Astrocyte (in vitro differentiated cells and primary cell): ENCODE results near the gene POU2F1. TPM values are rescaled to one million over a fixed set of nuclear protein-coding genes. Genes with fewer than 3 reads are reported as not detected.

Source experiments
- DNase-seq: peaks from one replicate; pipeline ENCODE4 v3.0.0-alpha.2; 2010; ENCODE audit warnings: low read depth
- FAIRE-seq: peaks from 2 replicates; lab custom pipeline; 2011; peaks lifted over from hg19 to GRCh38; lab: Jason Lieb, UNC
- H2AFZ ChIP-seq: 2 replicates; pipeline ENCODE4 v1.6.0; 2012; ENCODE audit warnings: low read depth, low read length, inconsistent platforms
- H3K27ac ChIP-seq: 2 replicates; pipeline ENCODE4 v1.5.1; 2011; ENCODE audit warnings: low read depth, low read length, inconsistent platforms
- H3K27me3 ChIP-seq: 2 replicates; pipeline ENCODE4 v1.6.0; 2011; ENCODE audit warnings: low read length, inconsistent platforms; ENCODE audit not compliant: insufficient read depth
- H3K36me3 ChIP-seq: 2 replicates; pipeline ENCODE4 v1.5.1; 2011; ENCODE audit warnings: low read length, inconsistent platforms; ENCODE audit not compliant: insufficient read depth
- H3K4me1 ChIP-seq: 2 replicates; pipeline ENCODE4 v1.5.1; 2011; ENCODE audit warnings: low read length, inconsistent platforms; ENCODE audit not compliant: insufficient read depth
- H3K4me2 ChIP-seq: 2 replicates; pipeline ENCODE4 v1.6.0; 2012; ENCODE audit warnings: low read length, inconsistent platforms
- H3K4me3 ChIP-seq: 2 replicates; pipeline ENCODE4 v1.5.1; 2011; ENCODE audit warnings: low read depth, mild to moderate bottlenecking, low read length, inconsistent platforms; ENCODE audit not compliant: insufficient read depth
- H3K79me2 ChIP-seq: 2 replicates; pipeline ENCODE4 v1.6.0; 2012; ENCODE audit warnings: mild to moderate bottlenecking, low read length, inconsistent platforms; ENCODE audit not compliant: insufficient read depth
- H3K9ac ChIP-seq: 2 replicates; pipeline ENCODE4 v1.6.0; 2012; ENCODE audit warnings: mild to moderate bottlenecking, low read length, inconsistent platforms
- H3K9me3 ChIP-seq: 2 replicates; pipeline ENCODE4 v1.5.1; 2012; ENCODE audit warnings: low read depth, mild to moderate bottlenecking, low read length, inconsistent platforms; ENCODE audit not compliant: insufficient read depth
- H4K20me1 ChIP-seq: 2 replicates; pipeline ENCODE4 v1.6.0; 2012; ENCODE audit warnings: low read length, inconsistent platforms; ENCODE audit not compliant: insufficient read depth
- H3K27ac Mint-ChIP-seq: one replicate; pipeline ENCODE4 v1.8.0; 2021; ENCODE audit warnings: mild to moderate bottlenecking, mixed read lengths; ENCODE audit not compliant: unreplicated experiment
- H3K27me3 Mint-ChIP-seq: one replicate; pipeline ENCODE4 v1.8.0; 2021; ENCODE audit warnings: low read depth, mixed read lengths; ENCODE audit not compliant: unreplicated experiment
- H3K36me3 Mint-ChIP-seq: one replicate; pipeline ENCODE4 v1.8.0; 2021; ENCODE audit warnings: low read depth, mixed read lengths; ENCODE audit not compliant: unreplicated experiment
- H3K4me1 Mint-ChIP-seq: one replicate; pipeline ENCODE4 v1.8.0; 2021; ENCODE audit warnings: low read depth, mixed read lengths; ENCODE audit not compliant: unreplicated experiment
- H3K4me3 Mint-ChIP-seq: one replicate; pipeline ENCODE4 v1.8.0; 2021; ENCODE audit warnings: mild to moderate bottlenecking, moderate library complexity, mixed read lengths; ENCODE audit not compliant: unreplicated experiment
- H3K9me3 Mint-ChIP-seq: one replicate; pipeline ENCODE4 v1.8.0; 2021; ENCODE audit warnings: mild to moderate bottlenecking, mixed read lengths; ENCODE audit not compliant: unreplicated experiment
- EZH2 ChIP-seq: IDR thresholded peaks from 2 replicates; pipeline ENCODE4 v1.6.1; 2012; ENCODE audit warnings: mild to moderate bottlenecking, low read length, inconsistent platforms; ENCODE audit not compliant: insufficient read depth
- total RNA-seq: library from RNA; stranded (reverse); gene quantifications from 2 replicates; pipeline ENCODE4 v1.2.1, GENCODE V29; 2021
- TF ChIP-seq, protein P1 (sequence below): IDR thresholded peaks from 2 replicates; pipeline ENCODE4 v1.5.1; 2011; ENCODE audit warnings: low read depth, mild to moderate bottlenecking, inconsistent platforms, low read length, moderate library complexity; ENCODE audit not compliant: insufficient read depth

The POU2F1 gene
- total RNA-seq, 1 donor from 2014 or later, result 21.7 TPM

DNA sequence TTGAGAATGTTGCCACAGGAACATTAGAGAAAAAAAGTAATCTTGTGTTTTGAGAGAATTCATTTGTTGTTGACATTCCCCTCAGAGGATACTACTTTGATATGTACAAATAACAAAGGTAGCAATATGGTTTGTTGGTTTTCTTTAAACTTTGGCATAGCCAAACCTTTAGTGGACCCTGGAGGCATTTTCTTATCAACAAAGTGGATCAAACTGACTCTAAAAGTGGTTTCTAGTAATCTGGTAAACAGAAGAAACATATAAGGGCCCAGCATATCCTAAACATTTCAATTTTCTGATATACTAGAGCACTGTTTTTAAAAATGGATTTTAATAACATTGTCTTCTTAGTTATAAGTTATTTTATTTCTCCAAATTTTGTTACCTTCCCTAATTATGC, 29.8 kb downstream of the POU2F1 start:
- no peaks in the 10 kb centered on the region for H3K27me3 Mint-ChIP-seq
- no peak overlapping the region for H3K4me2 ChIP-seq
- H3K36me3 ChIP-seq, result no peaks in the 10 kb centered on the region
- H3K79me2 ChIP-seq, result peaks cover 66% of the 10 kb centered on the region
- H3K9ac ChIP-seq, result no peak overlapping the region
- no peak for TF ChIP-seq EZH2
- TF ChIP-seq, protein P1, sequence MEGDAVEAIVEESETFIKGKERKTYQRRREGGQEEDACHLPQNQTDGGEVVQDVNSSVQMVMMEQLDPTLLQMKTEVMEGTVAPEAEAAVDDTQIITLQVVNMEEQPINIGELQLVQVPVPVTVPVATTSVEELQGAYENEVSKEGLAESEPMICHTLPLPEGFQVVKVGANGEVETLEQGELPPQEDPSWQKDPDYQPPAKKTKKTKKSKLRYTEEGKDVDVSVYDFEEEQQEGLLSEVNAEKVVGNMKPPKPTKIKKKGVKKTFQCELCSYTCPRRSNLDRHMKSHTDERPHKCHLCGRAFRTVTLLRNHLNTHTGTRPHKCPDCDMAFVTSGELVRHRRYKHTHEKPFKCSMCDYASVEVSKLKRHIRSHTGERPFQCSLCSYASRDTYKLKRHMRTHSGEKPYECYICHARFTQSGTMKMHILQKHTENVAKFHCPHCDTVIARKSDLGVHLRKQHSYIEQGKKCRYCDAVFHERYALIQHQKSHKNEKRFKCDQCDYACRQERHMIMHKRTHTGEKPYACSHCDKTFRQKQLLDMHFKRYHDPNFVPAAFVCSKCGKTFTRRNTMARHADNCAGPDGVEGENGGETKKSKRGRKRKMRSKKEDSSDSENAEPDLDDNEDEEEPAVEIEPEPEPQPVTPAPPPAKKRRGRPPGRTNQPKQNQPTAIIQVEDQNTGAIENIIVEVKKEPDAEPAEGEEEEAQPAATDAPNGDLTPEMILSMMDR, result no peak
- DNase-seq (no peak), FAIRE-seq (no peak)
- H3K4me3 ChIP-seq, result no peak overlapping the region
- no peak overlapping the region for H2AFZ ChIP-seq
- no peaks in the 10 kb centered on the region for H3K4me1 ChIP-seq
- no peaks in the 10 kb centered on the region for H3K9me3 ChIP-seq
- H4K20me1 ChIP-seq, result peaks cover 30% of the 10 kb centered on the region
- no peaks in the 10 kb centered on the region for H3K9me3 Mint-ChIP-seq
- H3K4me1 Mint-ChIP-seq, result peaks cover 10% of the 10 kb centered on the region
- H3K27ac Mint-ChIP-seq, result no peak overlapping the region
- no peak overlapping the region for H3K27ac ChIP-seq
- no peaks in the 10 kb centered on the region for H3K36me3 Mint-ChIP-seq
- no peaks in the 10 kb centered on the region for H3K27me3 ChIP-seq
- no peak overlapping the region for H3K4me3 Mint-ChIP-seq

DNA sequence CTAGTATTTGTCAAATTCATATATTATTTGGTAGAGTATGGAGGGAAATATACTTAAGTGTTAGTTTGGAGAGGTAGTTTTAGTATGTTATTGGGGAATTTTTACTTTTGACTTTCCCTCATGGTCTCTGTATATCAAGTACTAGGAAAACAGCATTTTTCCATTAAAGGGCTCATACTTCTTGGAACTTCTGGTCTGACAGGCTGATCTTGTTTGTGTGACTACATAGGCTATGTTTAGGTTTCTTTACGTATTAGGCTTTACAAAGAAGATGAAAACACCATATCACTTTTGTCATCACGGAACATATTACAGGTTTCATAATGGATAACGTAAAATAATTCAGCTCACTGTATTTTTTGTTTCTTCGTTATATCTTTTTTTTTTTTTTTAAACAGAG, 30.8 kb downstream of the POU2F1 start:
- DNase-seq, result no peak

DNA sequence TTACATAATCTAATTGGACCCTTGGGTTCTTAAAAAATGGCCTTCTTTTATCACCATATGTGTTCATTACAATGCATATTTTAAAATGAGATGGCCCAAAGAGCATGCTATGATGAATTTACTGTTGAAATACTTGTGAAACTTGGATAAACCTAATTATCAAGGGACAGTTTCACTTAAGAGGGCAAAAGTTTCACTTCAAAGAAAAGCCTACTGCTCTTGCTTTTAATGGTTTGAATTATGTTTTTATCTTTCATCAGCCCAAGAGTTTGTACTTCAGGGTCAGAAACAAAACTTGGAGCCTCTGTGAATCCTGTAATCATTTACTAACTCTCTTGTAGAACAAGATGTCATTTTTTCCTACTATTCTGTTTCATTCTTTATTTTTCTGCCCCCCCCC, 32.3 kb downstream of the POU2F1 start:
- FAIRE-seq (no peak), DNase-seq (no peak)
- no peaks in the 10 kb centered on the region for H3K9me3 Mint-ChIP-seq
- Histone ChIP-seq H3K36me3 (no peaks in the 10 kb centered on the region), H3K27me3 (no peaks in the 10 kb centered on the region), H3K9me3 (no peaks in the 10 kb centered on the region), H3K27ac (no peak overlapping the region), H3K79me2 (peaks cover 78% of the 10 kb centered on the region), H3K9ac (no peak overlapping the region), H3K4me2 (no peak overlapping the region), H3K4me3 (no peak overlapping the region), H2AFZ (no peak overlapping the region), H3K4me1 (no peaks in the 10 kb centered on the region), H4K20me1 (peaks cover 44% of the 10 kb centered on the region)
- TF ChIP-seq, protein P1, result no peak
- no peak for TF ChIP-seq EZH2
- H3K36me3 Mint-ChIP-seq, result no peaks in the 10 kb centered on the region
- no peaks in the 10 kb centered on the region for H3K27me3 Mint-ChIP-seq
- no peak overlapping the region for H3K4me3 Mint-ChIP-seq
- peaks cover 10% of the 10 kb centered on the region for H3K4me1 Mint-ChIP-seq
- H3K27ac Mint-ChIP-seq, result no peak overlapping the region

More for the DNA sequence above, 30.8 kb downstream of the POU2F1 start:
- no peak for FAIRE-seq
- H3K36me3 Mint-ChIP-seq, result no peaks in the 10 kb centered on the region
- TF ChIP-seq EZH2, result no peak
- TF ChIP-seq, protein P1, result no peak
- Histone ChIP-seq H3K9me3 (no peaks in the 10 kb centered on the region), H3K36me3 (no peaks in the 10 kb centered on the region), H3K4me1 (no peaks in the 10 kb centered on the region), H3K9ac (no peak overlapping the region), H2AFZ (no peak overlapping the region), H3K4me2 (no peak overlapping the region), H4K20me1 (peaks cover 36% of the 10 kb centered on the region), H3K79me2 (peaks cover 75% of the 10 kb centered on the region), H3K27me3 (no peaks in the 10 kb centered on the region), H3K27ac (no peak overlapping the region), H3K4me3 (no peak overlapping the region)
- H3K4me1 Mint-ChIP-seq, result peaks cover 10% of the 10 kb centered on the region
- H3K27me3 Mint-ChIP-seq, result no peaks in the 10 kb centered on the region
- H3K9me3 Mint-ChIP-seq, result no peaks in the 10 kb centered on the region
- H3K4me3 Mint-ChIP-seq, result no peak overlapping the region
- H3K27ac Mint-ChIP-seq, result no peak overlapping the region
